Measurements from ENCODE around the gene FAF1. TPM values are rescaled to one million over a fixed set of nuclear protein-coding genes. Genes with fewer than 3 reads are reported as not detected.
A peak's percentile ranks its signal among the peaks of the same experiment; 100 is the strongest.

Gene FAF1
- total and polyA plus RNA-seq, 4 donors = 27.2 to 51.6 (median 37.1) TPM

DNA sequence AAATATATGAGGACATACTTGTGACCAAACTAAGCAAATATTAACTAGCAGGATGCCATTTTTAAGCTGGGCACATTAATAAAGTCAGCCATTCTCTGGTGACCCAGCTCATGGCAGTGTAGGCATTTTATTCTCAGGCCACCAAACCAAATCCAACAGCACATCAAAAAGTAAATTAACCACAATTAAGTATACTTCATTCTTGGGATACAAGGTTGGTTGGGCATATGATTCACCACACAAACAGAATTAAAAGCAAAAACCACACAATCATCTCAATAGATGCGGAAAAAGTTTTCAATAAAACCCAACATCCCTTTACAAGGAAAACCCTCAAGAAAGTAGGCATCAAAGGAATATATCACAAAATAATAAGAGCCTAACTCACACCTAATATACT, 101.3 kb downstream of the FAF1 start:
- H3K4me1 ChIP-seq (ENCODE audit: control insufficient read depth in 5 of 5, insufficient read depth in 5 of 5, low read length in 5 of 5) = no peaks in the 10 kb centered on the region
- no peak for ATAC-seq (ENCODE audit: insufficient read depth, low FRiP score)
- DNase-seq = no peak
- WGBS, 2 donors = 97 to 98% methylated on average over 1 of the region's 1 CpG
- no peak overlapping the region for H3K9ac ChIP-seq (ENCODE audit: insufficient read depth in 1 of 2, low read length in 2 of 2)
- no peaks in the 10 kb centered on the region for H3K36me3 ChIP-seq (ENCODE audit: control insufficient read depth in 4 of 4, insufficient read depth in 4 of 4, low read length in 4 of 4)
- TF ChIP-seq, protein P1, sequence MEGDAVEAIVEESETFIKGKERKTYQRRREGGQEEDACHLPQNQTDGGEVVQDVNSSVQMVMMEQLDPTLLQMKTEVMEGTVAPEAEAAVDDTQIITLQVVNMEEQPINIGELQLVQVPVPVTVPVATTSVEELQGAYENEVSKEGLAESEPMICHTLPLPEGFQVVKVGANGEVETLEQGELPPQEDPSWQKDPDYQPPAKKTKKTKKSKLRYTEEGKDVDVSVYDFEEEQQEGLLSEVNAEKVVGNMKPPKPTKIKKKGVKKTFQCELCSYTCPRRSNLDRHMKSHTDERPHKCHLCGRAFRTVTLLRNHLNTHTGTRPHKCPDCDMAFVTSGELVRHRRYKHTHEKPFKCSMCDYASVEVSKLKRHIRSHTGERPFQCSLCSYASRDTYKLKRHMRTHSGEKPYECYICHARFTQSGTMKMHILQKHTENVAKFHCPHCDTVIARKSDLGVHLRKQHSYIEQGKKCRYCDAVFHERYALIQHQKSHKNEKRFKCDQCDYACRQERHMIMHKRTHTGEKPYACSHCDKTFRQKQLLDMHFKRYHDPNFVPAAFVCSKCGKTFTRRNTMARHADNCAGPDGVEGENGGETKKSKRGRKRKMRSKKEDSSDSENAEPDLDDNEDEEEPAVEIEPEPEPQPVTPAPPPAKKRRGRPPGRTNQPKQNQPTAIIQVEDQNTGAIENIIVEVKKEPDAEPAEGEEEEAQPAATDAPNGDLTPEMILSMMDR (IDR thresholded peaks at IDR 0.05; ENCODE audit: control extremely low read depth, extremely low read depth) = no peak
- no peak overlapping the region for H3K27ac ChIP-seq (ENCODE audit: low read depth in 1 of 2, low read length in 1 of 2)
- H3K27me3 ChIP-seq (ENCODE audit: control insufficient read depth in 3 of 3, insufficient read depth in 3 of 3, low read length in 2 of 3) = no peaks in the 10 kb centered on the region
- peaks cover 0 to 15% (median 0%) of the 10 kb centered on the region in 4 donors for H3K9me3 ChIP-seq (ENCODE audit: control insufficient read depth in 4 of 4, insufficient read depth in 3 of 4, low read length in 3 of 4)
- H3K4me3 ChIP-seq = no peak overlapping the region

DNA sequence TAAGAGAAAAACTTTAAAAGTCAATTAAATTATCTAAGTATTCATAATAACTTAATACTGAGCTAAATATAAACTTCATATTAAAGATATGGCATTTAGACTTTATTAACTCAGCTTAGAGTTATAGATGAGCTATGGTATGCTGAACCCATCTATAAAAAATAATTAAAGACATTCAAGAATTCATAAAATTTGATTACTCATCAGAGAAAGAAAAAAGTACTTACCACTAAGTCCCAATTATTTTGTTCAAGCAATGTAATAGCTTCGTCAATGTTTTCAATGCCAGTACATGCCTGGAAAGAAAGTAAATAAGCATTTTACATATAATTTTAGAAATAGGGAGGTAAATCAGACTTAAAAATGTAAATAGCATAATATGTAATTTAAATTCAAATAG, 102.4 kb downstream of the FAF1 start:
- ATAC-seq (ENCODE audit: insufficient read depth, low FRiP score) (no peak), DNase-seq (no peak)
- Histone ChIP-seq H3K9me3 (ENCODE audit: control insufficient read depth in 4 of 4, insufficient read depth in 3 of 4, low read length in 3 of 4) (peaks cover 0 to 15% (median 0%) of the 10 kb centered on the region in 4 donors), H3K4me1 (ENCODE audit: control insufficient read depth in 5 of 5, insufficient read depth in 5 of 5, low read length in 5 of 5) (no peaks in the 10 kb centered on the region), H3K27ac (ENCODE audit: low read depth in 1 of 2, low read length in 1 of 2) (no peak overlapping the region), H3K9ac (ENCODE audit: insufficient read depth in 1 of 2, low read length in 2 of 2) (no peak overlapping the region), H3K4me3 (no peak overlapping the region), H3K36me3 (ENCODE audit: control insufficient read depth in 4 of 4, insufficient read depth in 4 of 4, low read length in 4 of 4) (no peaks in the 10 kb centered on the region), H3K27me3 (ENCODE audit: control insufficient read depth in 3 of 3, insufficient read depth in 3 of 3, low read length in 2 of 3) (no peaks in the 10 kb centered on the region)
- TF ChIP-seq, protein P1 (IDR thresholded peaks at IDR 0.05; ENCODE audit: control extremely low read depth, extremely low read depth) = no peak
- WGBS, 2 donors = 98 to 100% methylated on average over 1 of the region's 1 CpG

DNA sequence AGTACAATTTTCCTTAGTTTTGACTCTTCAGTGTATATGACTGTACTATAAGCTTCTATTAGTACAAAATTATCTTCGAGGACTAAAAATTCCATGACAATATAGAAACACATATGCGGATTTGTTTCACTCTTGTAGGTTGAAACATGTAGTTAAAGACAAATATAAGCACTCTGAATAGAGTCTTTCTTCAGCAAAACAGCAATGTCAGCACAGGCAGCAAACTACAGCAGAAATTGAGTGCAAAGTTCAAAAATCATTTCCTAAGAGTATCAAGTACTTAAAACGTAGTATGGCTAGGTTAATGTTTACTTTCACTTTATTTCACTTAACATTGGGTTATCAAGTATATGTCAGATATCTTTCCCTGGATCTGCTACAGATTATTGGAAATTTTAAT, 106.7 kb downstream of the FAF1 start:
- WGBS, 2 donors = 66 to 77% methylated on average over 3 of the region's 3 CpGs
- H3K36me3 ChIP-seq (ENCODE audit: control insufficient read depth in 4 of 4, insufficient read depth in 4 of 4, low read length in 4 of 4) = no peaks in the 10 kb centered on the region
- DNase-seq = peak in 1 of 3 donors; percentile 16
- H3K27ac ChIP-seq (ENCODE audit: low read depth in 1 of 2, low read length in 1 of 2) = no peak overlapping the region
- H3K4me1 ChIP-seq (ENCODE audit: control insufficient read depth in 5 of 5, insufficient read depth in 5 of 5, low read length in 5 of 5) = no peaks in the 10 kb centered on the region
- H3K27me3 ChIP-seq (ENCODE audit: control insufficient read depth in 3 of 3, insufficient read depth in 3 of 3, low read length in 2 of 3) = no peaks in the 10 kb centered on the region
- no peak overlapping the region for H3K9ac ChIP-seq (ENCODE audit: insufficient read depth in 1 of 2, low read length in 2 of 2)
- H3K4me3 ChIP-seq = no peak overlapping the region
- ATAC-seq (ENCODE audit: insufficient read depth, low FRiP score) = no peak
- no peaks in the 10 kb centered on the region for H3K9me3 ChIP-seq (ENCODE audit: control insufficient read depth in 4 of 4, insufficient read depth in 3 of 4, low read length in 3 of 4)
- TF ChIP-seq, protein P1 (IDR thresholded peaks at IDR 0.05; ENCODE audit: control extremely low read depth, extremely low read depth) = no peak

DNA sequence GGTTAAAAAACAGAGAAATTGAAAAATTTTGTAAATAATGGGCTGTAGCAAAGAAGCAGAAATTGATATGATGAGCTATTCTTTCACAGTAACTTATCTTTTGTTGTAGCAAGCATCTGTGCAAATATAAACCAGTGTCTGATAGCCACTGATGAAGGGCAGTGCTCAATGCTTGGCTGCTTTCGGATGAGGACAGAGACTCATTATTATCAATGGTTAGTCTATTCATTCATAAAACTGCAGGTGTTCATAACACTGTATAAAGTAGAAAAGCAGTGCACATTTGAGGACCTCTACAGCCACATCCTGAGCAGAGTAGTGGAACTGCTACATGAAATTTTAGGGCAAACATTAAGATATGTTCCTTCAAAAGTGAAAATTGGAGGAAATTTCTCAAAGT, 107.2 kb downstream of the FAF1 start:
- 95 to 96% methylated on average over 1 of the region's 1 CpG for WGBS, 2 donors
- Histone ChIP-seq H3K27me3 (ENCODE audit: control insufficient read depth in 3 of 3, insufficient read depth in 3 of 3, low read length in 2 of 3) (no peaks in the 10 kb centered on the region), H3K9ac (ENCODE audit: insufficient read depth in 1 of 2, low read length in 2 of 2) (no peak overlapping the region), H3K4me3 (no peak overlapping the region), H3K4me1 (ENCODE audit: control insufficient read depth in 5 of 5, insufficient read depth in 5 of 5, low read length in 5 of 5) (no peaks in the 10 kb centered on the region), H3K36me3 (ENCODE audit: control insufficient read depth in 4 of 4, insufficient read depth in 4 of 4, low read length in 4 of 4) (no peaks in the 10 kb centered on the region), H3K9me3 (ENCODE audit: control insufficient read depth in 4 of 4, insufficient read depth in 3 of 4, low read length in 3 of 4) (no peaks in the 10 kb centered on the region), H3K27ac (ENCODE audit: low read depth in 1 of 2, low read length in 1 of 2) (no peak overlapping the region)
- DNase-seq = no peak
- TF ChIP-seq, protein P1 (IDR thresholded peaks at IDR 0.05; ENCODE audit: control extremely low read depth, extremely low read depth) = no peak
- ATAC-seq (ENCODE audit: insufficient read depth, low FRiP score) = no peak
